K562 (cell line): ENCODE measurements around the gene DENND10. TPM values are rescaled to one million over a fixed set of nuclear protein-coding genes. Genes with fewer than 3 reads are reported as not detected.

Experiments
- ATF1 ChIP-seq, 2 experiments: fragments of 450-650 bp in 1 of 2; IDR thresholded peaks; 2 replicates each; pipeline ENCODE4 v1.6.1; 2016; ENCODE audit warnings: missing compliant biosample characterization in 1 of 2, missing genetic modification characterization in 1 of 2
- C11orf30 ChIP-seq: fragments of 450-650 bp; IDR thresholded peaks from 2 replicates; pipeline ENCODE4 v1.6.1; 2016; ENCODE audit warnings: low read depth, mild to moderate bottlenecking
- EP300 ChIP-seq: IDR thresholded peaks from 2 replicates; pipeline ENCODE4 v1.6.1; 2012; ENCODE audit warnings: low read length, improper control_type of control experiment
- HDAC3 ChIP-seq: fragments of 450-650 bp; IDR thresholded peaks from 2 replicates; pipeline ENCODE4 v1.6.1; 2018; ENCODE audit warnings: borderline replicate concordance, mild to moderate bottlenecking, moderate library complexity; ENCODE audit not compliant: partially characterized antibody
- JUND ChIP-seq, 2 experiments: IDR thresholded peaks; 2 replicates in 1 of 2; 3 replicates in 1 of 2; pipeline ENCODE4 v1.6.1; 2011; ENCODE audit warnings: borderline replicate concordance in 2 of 2, low read depth in 2 of 2, low read length in 2 of 2, improper control_type of control experiment in 1 of 2, missing biosample characterization in 1 of 2, missing genetic modification characterization in 1 of 2, missing genetic modification reagents in 1 of 2
- KDM2B ChIP-seq: fragments of 250-450 bp; sonication (Bioruptor Pico); IDR thresholded peaks from 2 replicates; pipeline ENCODE4 v1.8.0; 2021; ENCODE audit warnings: mild to moderate bottlenecking, moderate library complexity
- KLF10 ChIP-seq: fragments of 250-450 bp; sonication (Bioruptor Pico); IDR thresholded peaks from 2 replicates; pipeline ENCODE4 v1.6.1; 2021; ENCODE audit warnings: matching md5 sums
- MED1 ChIP-seq: sonication (generic); formaldehyde crosslinking; IDR thresholded peaks from 2 replicates; pipeline ENCODE4 v1.8.1; 2023; ENCODE audit warnings: missing genetic modification reagents, borderline replicate concordance
- MEIS2 ChIP-seq: fragments of 450-650 bp; IDR thresholded peaks from 2 replicates; pipeline ENCODE4 v1.6.1; 2014; ENCODE audit warnings: mild to moderate bottlenecking; ENCODE audit not compliant: partially characterized antibody
- NR2C1 ChIP-seq, 2 experiments: fragments of 450-650 bp; IDR thresholded peaks; 2 replicates each; pipeline ENCODE4 v1.6.1; 2017; ENCODE audit warnings: mild to moderate bottlenecking in 2 of 2, antibody characterized with exemption in 1 of 2, inconsistent platforms in 1 of 2, missing compliant biosample characterization in 1 of 2, missing genetic modification characterization in 1 of 2
- PHF20 ChIP-seq: fragments of 450-650 bp; IDR thresholded peaks from 2 replicates; pipeline ENCODE4 v1.6.1; 2018; ENCODE audit not compliant: partially characterized antibody
- SAFB2 ChIP-seq: fragments of 200-400 bp; formaldehyde crosslinking; IDR thresholded peaks from 2 replicates; pipeline ENCODE4 v1.6.1; 2018; ENCODE audit warnings: borderline replicate concordance, low read length, low read depth, moderate library complexity; ENCODE audit not compliant: severe bottlenecking
- SETDB1 ChIP-seq: IDR thresholded peaks from one replicate; pipeline ENCODE4 v1.6.1; 2012; ENCODE audit warnings: low read length, control low read depth, inconsistent platforms
- SMARCB1 ChIP-seq: IDR thresholded peaks from 2 replicates; pipeline ENCODE4 v1.6.1; 2011; ENCODE audit warnings: improper control_type of control experiment, low read depth; ENCODE audit not compliant: insufficient read length
- SMC3 ChIP-seq: conservative IDR thresholded peaks from 2 replicates; pipeline ENCODE4 v1.6.1; 2011; ENCODE audit warnings: low read depth, low read length, improper control_type of control experiment; ENCODE audit not compliant: insufficient read depth
- TEAD4 ChIP-seq, 2 experiments: sonication (generic) in 1 of 2; formaldehyde crosslinking in 1 of 2; IDR thresholded peaks; 2 replicates each; pipeline versions ENCODE4 v1.6.1 to v1.8.0; 2012 to 2022; ENCODE audit warnings: borderline replicate concordance in 1 of 2, inconsistent platforms in 1 of 2, low read length in 1 of 2, mild to moderate bottlenecking in 1 of 2, missing genetic modification reagents in 1 of 2
- ZNF140 ChIP-seq: fragments of 250-450 bp; sonication (Bioruptor Pico); IDR thresholded peaks from 2 replicates; pipeline ENCODE4 v1.8.0; 2021; ENCODE audit warnings: moderate library complexity, mild to moderate bottlenecking, inconsistent platforms
- ZNF589 ChIP-seq: fragments of 200-800 bp; sonication (Bioruptor generic); IDR thresholded peaks from 2 replicates; pipeline ENCODE4 v1.6.1; 2016; ENCODE audit warnings: low read depth, missing genetic modification characterization, missing compliant biosample characterization
- ZNF668 ChIP-seq: fragments of 250-450 bp; sonication (Bioruptor Pico); IDR thresholded peaks from 2 replicates; pipeline ENCODE4 v1.8.0; 2022; ENCODE audit warnings: mild to moderate bottlenecking, inconsistent platforms
- ZSCAN32 ChIP-seq: fragments of 450-650 bp; formaldehyde crosslinking; IDR thresholded peaks from 2 replicates; pipeline ENCODE4 v1.4.0; 2020; ENCODE audit warnings: mild to moderate bottlenecking, moderate library complexity
- polyA plus RNA-seq, 8 experiments: library from polyadenylated mRNA; depleted of rRNA in 4 of 8; stranded (reverse) in 5 of 8; unstranded in 3 of 8; fragments of >200 nt; fragmentation: Nextera tagmentation in 2 of 8; fragmentation: Illumina TruSeq in 1 of 8; extraction: Ambion mirVana in 2 of 8; extraction: Trizol in 1 of 8; gene quantifications; 2 replicates each; pipeline versions ENCODE4 v1.2.1 to v1.2.3, GENCODE V29; 2011 to 2014; ENCODE audit warnings: inconsistent platforms in 1 of 8, missing spikeins in 1 of 8
- total RNA-seq, 7 experiments: library from RNA; depleted of rRNA in 6 of 7; stranded (reverse); fragments of >200 nt in 6 of 7; fragmentation: Illumina TruSeq in 2 of 7; extraction: Trizol in 2 of 7; gene quantifications; 2 replicates each; pipeline versions ENCODE4 v1.2.1 to v1.2.3, GENCODE V29; 2011 to 2021; ENCODE audit warnings: low replicate concordance in 1 of 7
- TF ChIP-seq, protein P1 (sequence below), 2 experiments: fragments of 200-800 bp in 1 of 2; sonication (Bioruptor generic) in 1 of 2; sonication (generic) in 1 of 2; formaldehyde crosslinking in 1 of 2; IDR thresholded peaks in 1 of 2; conservative IDR thresholded peaks in 1 of 2; 2 replicates each; pipeline versions ENCODE4 v1.5.0 to v1.6.1; 2016 to 2020; ENCODE audit warnings: missing compliant biosample characterization in 1 of 2, missing genetic modification characterization in 1 of 2, missing genetic modification reagents in 1 of 2
- TF ChIP-seq, protein P2 (sequence below): fragments of 450-650 bp; IDR thresholded peaks from 2 replicates; pipeline ENCODE4 v1.6.1; 2018; ENCODE audit not compliant: partially characterized antibody

Gene DENND10
- total and polyA plus RNA-seq, 9 of the 15 experiments (the other 6 are each of a cell fraction or from before 2014, with no cell fraction given), result 9.4 to 20.0 (median 12.5) TPM

DNA sequence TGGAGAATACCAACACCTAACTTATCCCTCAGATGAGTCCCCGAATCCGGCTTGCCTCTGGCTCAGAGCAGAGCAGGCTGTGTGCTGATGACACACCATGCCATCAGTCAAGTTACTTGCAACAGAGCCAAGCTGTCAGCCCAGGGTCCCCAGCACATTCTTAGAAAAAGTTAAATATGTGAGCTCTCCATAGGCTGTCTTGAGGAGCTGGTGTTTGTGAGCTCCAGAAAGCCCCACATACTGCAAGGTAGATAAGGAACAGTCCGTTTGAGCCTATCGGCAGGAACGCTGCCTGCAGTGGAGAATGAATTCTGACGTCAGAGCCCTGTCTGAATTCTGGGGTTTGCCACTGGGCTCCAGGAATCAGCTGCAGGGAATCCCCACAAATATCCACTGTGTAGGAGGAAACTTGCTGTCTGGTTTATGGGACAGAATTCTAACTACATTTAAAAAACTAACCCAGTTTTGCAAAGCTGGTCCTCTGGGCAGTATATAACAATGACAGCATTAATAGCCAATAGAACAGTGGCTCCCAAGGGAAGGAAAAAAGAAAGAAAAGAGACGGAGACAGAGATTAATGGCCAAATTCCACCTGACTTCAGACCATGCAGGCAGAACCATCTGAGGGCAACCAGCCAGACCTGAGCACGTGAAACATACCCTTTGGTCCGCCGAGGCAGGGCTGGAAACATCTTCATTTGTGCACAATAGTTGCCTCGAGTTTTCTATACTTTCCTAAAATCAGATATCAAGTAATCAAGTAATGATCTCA lies 58.0 kb downstream of the DENND10 start (continued):
- TF ChIP-seq SMC3 (no peak), ATF1 (CRISPR knock-in tag; IDR thresholded peaks at IDR 0.05) (no peak), ATF1 (tag; IDR thresholded peaks at IDR 0.05) (peak; percentile 91), MEIS2 (peak; percentile 97), NR2C1 (IDR thresholded peaks at IDR 0.05) (no peak), NR2C1 (tag; IDR thresholded peaks at IDR 0.05) (no peak), MED1 (no peak), EP300 (peak; percentile 64; the same call in 1 of the 2 replicates), SETDB1 (no peak), JUND (IDR thresholded peaks at IDR 0.05; ENCODE audit: borderline replicate concordance, low read depth, low read length) (peak; percentile 50; the same call in 1 of the 2 replicates), JUND (tag; IDR thresholded peaks at IDR 0.05; ENCODE audit: borderline replicate concordance, low read depth, low read length) (peak; percentile 54; the same call in 1 of the 3 replicates), HDAC3 (no peak), SMARCB1 (no peak), ZNF589 (CRISPR knock-in tag) (peak; percentile 46; the same call in 1 of the 2 replicates), ZNF140 (CRISPR knock-in tag) (no peak), ZSCAN32 (CRISPR knock-in tag) (no peak), SAFB2 (no peak), KDM2B (no peak), PHF20 (no peak), KLF10 (CRISPR knock-in tag) (no peak), TEAD4 (IDR thresholded peaks at IDR 0.05; ENCODE audit: low read length) (peak; percentile 78), TEAD4 (CRISPR knock-in tag; IDR thresholded peaks at IDR 0.05; ENCODE audit: borderline replicate concordance) (no peak), ZNF668 (no peak), C11orf30 (no peak)
- TF ChIP-seq, protein P1, sequence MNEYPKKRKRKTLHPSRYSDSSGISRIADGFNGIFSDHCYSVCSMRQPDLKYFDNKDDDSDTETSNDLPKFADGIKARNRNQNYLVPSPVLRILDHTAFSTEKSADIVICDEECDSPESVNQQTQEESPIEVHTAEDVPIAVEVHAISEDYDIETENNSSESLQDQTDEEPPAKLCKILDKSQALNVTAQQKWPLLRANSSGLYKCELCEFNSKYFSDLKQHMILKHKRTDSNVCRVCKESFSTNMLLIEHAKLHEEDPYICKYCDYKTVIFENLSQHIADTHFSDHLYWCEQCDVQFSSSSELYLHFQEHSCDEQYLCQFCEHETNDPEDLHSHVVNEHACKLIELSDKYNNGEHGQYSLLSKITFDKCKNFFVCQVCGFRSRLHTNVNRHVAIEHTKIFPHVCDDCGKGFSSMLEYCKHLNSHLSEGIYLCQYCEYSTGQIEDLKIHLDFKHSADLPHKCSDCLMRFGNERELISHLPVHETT (CRISPR knock-in tag; conservative IDR thresholded peaks at IDR 0.05 in 1 of 2, IDR thresholded peaks at IDR 0.05 in 1 of 2), result no peak
- TF ChIP-seq, protein P2, sequence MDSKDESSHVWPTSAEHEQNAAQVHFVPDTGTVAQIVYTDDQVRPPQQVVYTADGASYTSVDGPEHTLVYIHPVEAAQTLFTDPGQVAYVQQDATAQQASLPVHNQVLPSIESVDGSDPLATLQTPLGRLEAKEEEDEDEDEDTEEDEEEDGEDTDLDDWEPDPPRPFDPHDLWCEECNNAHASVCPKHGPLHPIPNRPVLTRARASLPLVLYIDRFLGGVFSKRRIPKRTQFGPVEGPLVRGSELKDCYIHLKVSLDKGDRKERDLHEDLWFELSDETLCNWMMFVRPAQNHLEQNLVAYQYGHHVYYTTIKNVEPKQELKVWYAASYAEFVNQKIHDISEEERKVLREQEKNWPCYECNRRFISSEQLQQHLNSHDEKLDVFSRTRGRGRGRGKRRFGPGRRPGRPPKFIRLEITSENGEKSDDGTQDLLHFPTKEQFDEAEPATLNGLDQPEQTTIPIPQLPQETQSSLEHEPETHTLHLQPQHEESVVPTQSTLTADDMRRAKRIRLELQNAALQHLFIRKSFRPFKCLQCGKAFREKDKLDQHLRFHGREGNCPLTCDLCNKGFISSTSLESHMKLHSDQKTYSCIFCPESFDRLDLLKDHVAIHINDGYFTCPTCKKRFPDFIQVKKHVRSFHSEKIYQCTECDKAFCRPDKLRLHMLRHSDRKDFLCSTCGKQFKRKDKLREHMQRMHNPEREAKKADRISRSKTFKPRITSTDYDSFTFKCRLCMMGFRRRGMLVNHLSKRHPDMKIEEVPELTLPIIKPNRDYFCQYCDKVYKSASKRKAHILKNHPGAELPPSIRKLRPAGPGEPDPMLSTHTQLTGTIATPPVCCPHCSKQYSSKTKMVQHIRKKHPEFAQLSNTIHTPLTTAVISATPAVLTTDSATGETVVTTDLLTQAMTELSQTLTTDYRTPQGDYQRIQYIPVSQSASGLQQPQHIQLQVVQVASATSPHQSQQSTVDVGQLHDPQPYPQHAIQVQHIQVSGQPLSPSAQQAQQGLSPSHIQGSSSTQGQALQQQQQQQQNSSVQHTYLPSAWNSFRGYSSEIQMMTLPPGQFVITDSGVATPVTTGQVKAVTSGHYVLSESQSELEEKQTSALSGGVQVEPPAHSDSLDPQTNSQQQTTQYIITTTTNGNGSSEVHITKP, result peak; percentile 15
